Measurements from ENCODE around the gene GPR84. TPM values are rescaled to one million over a fixed set of nuclear protein-coding genes. Genes with fewer than 3 reads are reported as not detected.
A peak's percentile ranks its signal among the peaks of the same experiment; 100 is the strongest.

GPR84 gene
- polyA plus RNA-seq, 6 donors from 2014 or later = not detected

GRCh38 chr12:54352891-54353874, 11.1 kb downstream of the GPR84 start:
- peaks cover 12 to 15% (median 13%) of the 10 kb centered on the region in 3 donors for H3K4me1 Mint-ChIP-seq
- DNase-seq (no peak), ATAC-seq (ENCODE audit: low read depth in 2 of 2) (no peak)
- H3K27me3 Mint-ChIP-seq = no peaks in the 10 kb centered on the region
- peak overlapping the region in 4 of 6 donors; percentile 22 to 42 (median 28) for H3K27ac Mint-ChIP-seq
- no peaks in the 10 kb centered on the region for H3K9me3 Mint-ChIP-seq
- peaks cover 22 to 23% of the 10 kb centered on the region in 2 donors for H3K36me3 Mint-ChIP-seq
- H3K4me3 Mint-ChIP-seq = no peak overlapping the region

DNA sequence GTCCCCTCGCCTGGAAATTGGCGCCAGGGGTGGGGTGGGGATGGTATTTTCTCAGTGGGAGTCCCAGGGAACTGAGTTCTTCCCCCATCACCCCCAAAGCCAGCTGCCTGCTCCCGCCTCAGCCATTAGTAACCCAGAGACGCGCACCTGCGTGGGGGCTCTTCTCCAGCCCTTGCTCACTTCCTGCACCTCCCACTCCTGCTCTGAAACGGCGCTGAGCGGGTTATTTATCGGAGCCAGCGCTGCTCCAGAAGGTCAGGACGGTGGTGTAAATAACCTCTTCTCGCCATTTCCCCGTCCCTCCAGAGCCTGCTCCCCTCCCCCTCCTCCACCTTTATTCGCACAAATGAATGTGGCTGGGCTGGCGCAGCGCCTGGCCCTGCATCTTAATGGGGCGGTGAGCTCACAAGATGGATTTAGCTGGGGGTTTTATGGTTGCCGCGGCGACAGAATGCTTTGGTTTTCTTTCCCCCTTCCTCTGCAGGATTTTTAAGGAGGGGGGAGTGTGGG, 12.2 kb downstream of the GPR84 start:
- DNase-seq (no peak), ATAC-seq (ENCODE audit: low read depth in 2 of 2) (peak; percentile 16 to 49)
- no peaks in the 10 kb centered on the region for H3K9me3 Mint-ChIP-seq
- H3K4me1 Mint-ChIP-seq = peaks cover 12 to 15% (median 13%) of the 10 kb centered on the region in 3 donors
- no peaks in the 10 kb centered on the region for H3K27me3 Mint-ChIP-seq
- H3K4me3 Mint-ChIP-seq = peak overlapping the region in 4 of 8 donors; percentile 29 to 63 (median 44)
- H3K36me3 Mint-ChIP-seq = peaks cover 29 to 32% of the 10 kb centered on the region in 2 donors
- peak overlapping the region in 1 of 6 donors; percentile 66 for H3K27ac Mint-ChIP-seq

GRCh38 chr12:54351341-54351740, 12.9 kb downstream of the GPR84 start:
- no peak for ATAC-seq (ENCODE audit: low read depth in 2 of 2)
- Mint-ChIP-seq H3K27ac (peak overlapping the region in 2 of 6 donors; percentile 44 to 66), H3K9me3 (no peaks in the 10 kb centered on the region), H3K4me3 (no peak overlapping the region), H3K4me1 (peaks cover 12 to 15% (median 13%) of the 10 kb centered on the region in 3 donors), H3K27me3 (no peaks in the 10 kb centered on the region), H3K36me3 (peaks cover 29 to 32% of the 10 kb centered on the region in 2 donors)
- no peak for DNase-seq

- peaks cover 12 to 15% (median 13%) of the 10 kb centered on the region in 3 donors for H3K4me1 Mint-ChIP-seq
- peak overlapping the region in 1 of 6 donors; percentile 80 for H3K27ac Mint-ChIP-seq
- peaks cover 29 to 32% of the 10 kb centered on the region in 2 donors for H3K36me3 Mint-ChIP-seq
- no peak for ATAC-seq (ENCODE audit: low read depth in 2 of 2)
- no peaks in the 10 kb centered on the region for H3K27me3 Mint-ChIP-seq
- DNase-seq = no peak
- no peaks in the 10 kb centered on the region for H3K9me3 Mint-ChIP-seq
- no peak overlapping the region for H3K4me3 Mint-ChIP-seq
Observed at GRCh38 chr12:54350743-54351142, 13.5 kb downstream of the GPR84 start.

DNA sequence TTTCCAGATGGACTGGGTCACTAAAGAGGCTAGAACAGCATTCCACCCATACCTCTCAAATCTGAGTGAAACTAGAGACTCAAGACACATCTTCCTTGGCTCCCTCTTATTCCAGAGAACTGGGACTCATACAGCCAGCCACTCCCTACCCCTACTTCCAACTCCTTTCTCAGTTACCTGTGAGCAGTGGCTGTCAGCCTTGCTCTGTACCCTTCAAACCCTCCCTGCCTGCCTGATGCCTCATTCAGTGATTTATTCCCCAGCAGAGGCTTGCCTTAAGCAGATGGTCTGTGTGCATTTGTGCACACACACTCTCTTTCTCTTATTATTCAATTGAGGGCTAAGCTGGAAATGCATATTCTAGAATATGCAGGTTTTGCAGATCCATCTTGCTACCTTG, 14.6 kb downstream of the GPR84 start:
- peaks cover 16 to 24% (median 21%) of the 10 kb centered on the region in 3 donors for H3K4me1 Mint-ChIP-seq
- peak overlapping the region in 1 of 6 donors; percentile 61 for H3K27ac Mint-ChIP-seq
- H3K27me3 Mint-ChIP-seq = no peaks in the 10 kb centered on the region
- H3K9me3 Mint-ChIP-seq = no peaks in the 10 kb centered on the region
- ATAC-seq (ENCODE audit: low read depth in 2 of 2) = no peak
- H3K36me3 Mint-ChIP-seq = peaks cover 36 to 40% of the 10 kb centered on the region in 2 donors
- peak overlapping the region in 1 of 8 donors; percentile 36 for H3K4me3 Mint-ChIP-seq
- DNase-seq = no peak

DNA sequence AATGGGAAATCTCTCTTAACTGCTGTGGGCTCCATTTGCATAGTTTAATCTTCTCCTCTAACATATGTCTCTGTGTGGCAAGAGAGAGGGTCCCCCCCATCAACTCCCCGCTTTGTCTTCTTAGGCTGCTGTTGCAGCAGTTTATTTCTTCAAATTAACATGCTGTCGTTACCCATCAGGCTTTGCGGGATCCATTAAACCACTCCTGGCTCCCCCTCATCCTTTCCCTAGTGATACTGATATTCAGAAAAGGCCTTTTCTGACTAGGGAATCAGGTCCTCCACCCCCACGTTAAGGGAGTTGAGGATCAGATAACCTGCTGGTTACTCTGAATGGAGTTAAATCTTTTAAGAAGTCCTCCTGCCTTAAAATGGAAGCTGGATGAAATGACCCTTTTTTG, 15.2 kb downstream of the GPR84 start:
- H3K4me1 Mint-ChIP-seq = peaks cover 16 to 24% (median 21%) of the 10 kb centered on the region in 3 donors
- H3K27me3 Mint-ChIP-seq = no peaks in the 10 kb centered on the region
- peaks cover 36 to 40% of the 10 kb centered on the region in 2 donors for H3K36me3 Mint-ChIP-seq
- no peaks in the 10 kb centered on the region for H3K9me3 Mint-ChIP-seq
- no peak overlapping the region for H3K4me3 Mint-ChIP-seq
- H3K27ac Mint-ChIP-seq = no peak overlapping the region
- ATAC-seq (ENCODE audit: low read depth in 2 of 2) (no peak), DNase-seq (no peak)

DNA sequence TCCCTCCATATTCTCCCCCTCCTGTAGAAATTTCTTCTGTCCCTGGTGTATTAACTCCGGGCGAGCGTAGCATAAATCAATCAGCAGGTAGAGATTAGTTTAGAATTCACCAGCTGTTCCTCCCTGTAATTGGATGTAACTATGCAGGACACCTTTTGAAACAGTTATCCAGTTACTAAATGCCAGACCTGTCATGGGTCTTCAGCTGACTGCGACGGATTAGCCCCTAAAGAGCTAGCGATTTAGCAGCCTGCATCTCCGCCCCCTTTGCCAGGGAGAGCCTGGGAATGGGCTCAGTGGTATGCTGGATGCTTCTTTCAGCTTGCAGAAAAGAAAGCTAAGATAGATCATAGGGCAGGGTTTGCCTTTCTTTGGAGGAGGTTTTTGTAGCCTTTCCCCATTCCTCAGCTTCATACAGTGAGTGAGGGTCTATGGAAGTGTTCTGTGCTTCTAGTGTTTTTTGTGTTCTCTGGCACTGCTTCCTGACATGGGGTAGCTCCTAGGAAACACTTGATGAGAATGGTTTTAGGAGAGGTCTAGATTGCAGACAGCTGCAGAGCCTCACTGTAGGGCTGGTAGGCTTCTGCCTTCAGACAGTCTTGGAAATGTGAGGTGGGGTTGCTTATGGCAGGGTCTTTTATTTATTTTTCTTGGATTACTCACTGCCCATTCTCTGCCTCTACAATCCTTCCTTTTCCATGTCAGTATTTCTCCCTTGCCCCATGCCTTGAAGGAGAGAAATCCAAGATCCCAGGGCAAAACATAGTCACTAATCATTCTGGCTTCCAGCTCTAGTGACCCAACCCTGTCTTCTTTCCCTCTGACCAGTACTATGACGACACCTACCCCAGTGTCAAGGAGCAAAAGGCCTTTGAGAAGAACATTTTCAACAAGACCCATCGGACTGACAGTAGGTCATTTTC, 22.6 kb downstream of the GPR84 start:
- no peak for DNase-seq
- Mint-ChIP-seq H3K4me3 (peak overlapping the region in 1 of 8 donors; percentile 62), H3K9me3 (no peaks in the 10 kb centered on the region), H3K36me3 (peaks cover 20 to 30% of the 10 kb centered on the region in 2 donors), H3K4me1 (peaks cover 11 to 20% (median 17%) of the 10 kb centered on the region in 3 donors), H3K27ac (peak overlapping the region in 2 of 6 donors; percentile 16 to 52), H3K27me3 (no peaks in the 10 kb centered on the region)
- ATAC-seq (ENCODE audit: low read depth in 2 of 2) = no peak

DNA sequence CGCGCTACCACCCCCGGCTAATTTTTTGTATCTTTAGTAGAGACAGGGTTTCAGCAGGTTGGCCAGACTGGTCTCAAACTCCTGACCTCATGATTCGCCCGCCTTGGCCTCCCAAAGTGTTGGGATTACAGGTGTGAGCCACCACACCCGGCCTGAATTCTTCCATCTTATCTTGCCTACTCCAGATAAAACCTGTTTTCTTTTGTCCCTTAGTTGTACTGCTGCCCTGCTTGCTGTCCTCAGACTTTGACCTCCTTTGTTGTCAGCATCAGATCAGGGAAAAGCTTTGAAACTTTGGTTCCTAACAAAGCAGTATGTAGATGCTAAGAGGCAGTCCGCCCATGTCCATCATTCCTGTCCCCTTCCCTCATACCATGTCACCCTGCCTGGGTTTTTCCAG, 23.4 kb downstream of the GPR84 start:
- DNase-seq (no peak), ATAC-seq (ENCODE audit: low read depth in 2 of 2) (no peak)
- H3K27ac Mint-ChIP-seq = peak overlapping the region in 1 of 6 donors; percentile 64
- peaks cover 11 to 26% (median 17%) of the 10 kb centered on the region in 3 donors for H3K4me1 Mint-ChIP-seq
- no peaks in the 10 kb centered on the region for H3K27me3 Mint-ChIP-seq
- no peaks in the 10 kb centered on the region for H3K9me3 Mint-ChIP-seq
- peaks cover 20 to 30% of the 10 kb centered on the region in 2 donors for H3K36me3 Mint-ChIP-seq
- no peak overlapping the region for H3K4me3 Mint-ChIP-seq

GRCh38 chr12:54338698-54339296, 25.5 kb downstream of the GPR84 start:
- DNase-seq (no peak), ATAC-seq (ENCODE audit: low read depth in 2 of 2) (no peak)
- Mint-ChIP-seq H3K27ac (no peak overlapping the region), H3K4me1 (peaks cover 7 to 21% (median 8%) of the 10 kb centered on the region in 3 donors), H3K4me3 (no peak overlapping the region), H3K27me3 (no peaks in the 10 kb centered on the region), H3K36me3 (peaks cover 13 to 22% of the 10 kb centered on the region in 2 donors), H3K9me3 (no peaks in the 10 kb centered on the region)

DNA sequence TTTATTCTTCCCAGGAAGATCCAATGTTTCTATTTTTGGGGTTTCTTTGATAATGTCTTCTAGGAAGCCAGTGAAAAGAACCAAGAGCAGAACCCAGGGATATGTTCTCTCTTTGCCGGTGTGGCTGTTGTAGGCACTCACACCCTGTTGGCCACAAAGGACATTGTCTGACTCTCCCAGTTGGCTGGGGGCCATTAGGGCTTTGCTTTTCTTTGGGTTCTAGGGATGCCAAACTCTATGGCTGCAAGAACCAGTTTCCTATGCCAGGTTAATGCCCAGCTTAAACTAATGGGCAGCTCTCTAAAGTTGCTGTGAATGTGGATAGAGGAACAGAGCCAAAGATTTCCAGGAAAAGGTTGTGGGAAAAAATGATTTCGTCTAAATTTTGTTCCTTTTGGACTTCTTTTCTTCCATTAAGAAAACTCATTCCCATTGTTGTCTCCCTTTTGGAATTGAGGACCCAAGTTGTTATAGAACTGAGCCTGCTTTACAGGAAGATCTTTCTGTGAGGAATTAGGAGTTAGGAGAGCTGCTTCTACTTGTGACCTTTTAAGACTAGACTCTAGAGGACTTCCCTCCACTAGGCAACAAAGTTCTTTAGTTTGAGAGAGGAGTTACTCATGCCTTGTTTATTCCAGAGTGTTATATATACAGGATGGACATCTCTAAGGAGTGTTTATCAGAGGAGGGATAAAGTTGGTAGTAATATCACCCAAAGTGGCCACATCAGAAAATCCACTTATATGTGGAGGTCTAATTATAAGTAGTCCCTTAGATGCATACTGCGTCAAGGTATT, 26.2 kb downstream of the GPR84 start:
- Mint-ChIP-seq H3K27me3 (no peaks in the 10 kb centered on the region), H3K4me3 (no peak overlapping the region), H3K27ac (no peak overlapping the region), H3K4me1 (peaks cover 7 to 21% (median 8%) of the 10 kb centered on the region in 3 donors), H3K36me3 (peaks cover 9 to 22% of the 10 kb centered on the region in 2 donors), H3K9me3 (no peaks in the 10 kb centered on the region)
- DNase-seq = no peak
- no peak for ATAC-seq (ENCODE audit: low read depth in 2 of 2)

DNA sequence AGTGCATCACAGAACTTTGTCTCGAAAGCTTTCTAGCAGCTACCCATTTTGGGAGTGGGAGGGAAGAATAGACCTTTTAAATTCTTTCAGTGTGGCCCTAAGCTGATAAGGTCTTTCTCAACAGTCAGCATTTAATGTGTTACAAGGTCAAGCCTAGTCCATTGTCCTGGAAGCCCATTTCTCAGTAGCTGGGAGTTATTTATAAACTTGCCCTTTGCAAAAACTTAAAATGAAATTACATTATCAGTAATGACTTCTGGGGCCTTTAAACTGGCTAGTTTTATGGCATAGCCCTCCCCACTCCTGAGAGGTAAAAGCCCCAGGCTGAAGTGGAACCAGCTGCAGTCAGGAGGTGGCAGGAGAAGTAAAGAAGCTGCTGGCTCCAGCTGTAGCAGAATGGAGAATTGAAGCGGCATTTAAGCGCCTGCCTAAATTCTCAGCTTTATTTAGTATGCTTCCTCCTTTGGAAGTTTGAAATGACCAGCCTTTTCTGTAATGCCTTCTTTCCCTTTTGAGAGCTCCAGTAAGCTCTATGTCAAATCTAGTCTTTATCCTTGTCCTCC, 26.9 kb downstream of the GPR84 start:
- Mint-ChIP-seq H3K27ac (no peak overlapping the region), H3K27me3 (no peaks in the 10 kb centered on the region), H3K4me1 (peaks cover 7 to 21% (median 8%) of the 10 kb centered on the region in 3 donors), H3K4me3 (no peak overlapping the region), H3K36me3 (peaks cover 6 to 18% of the 10 kb centered on the region in 2 donors), H3K9me3 (no peaks in the 10 kb centered on the region)
- no peak for ATAC-seq (ENCODE audit: low read depth in 2 of 2)
- DNase-seq = no peak

Measured in naive B cell (primary cell).